Lower leg skin (tissue), 4 donors: Measurements from ENCODE around the gene FBXW4. TPM values are rescaled to one million over a fixed set of nuclear protein-coding genes. Genes with fewer than 3 reads are reported as not detected.

Experiments used
- DNase-seq, 2 donors: peaks; one replicate each; pipeline ENCODE4 v3.0.0-alpha.2; 2019; ENCODE audit warnings: low spot score in 2 of 2
- H3K4me3 ChIP-seq: fragments of 200-600 bp; sonication (generic); 2 replicates; pipeline ENCODE4 v1.5.1; 2017; ENCODE audit warnings: mild to moderate bottlenecking, low read depth; ENCODE audit not compliant: poor library complexity, severe bottlenecking
- CTCF ChIP-seq, 3 donors: fragments of 450-650 bp; IDR thresholded peaks; one replicate each; pipeline ENCODE4 v1.5.1; 2016; ENCODE audit warnings: antibody characterized with exemption in 3 of 3, mild to moderate bottlenecking in 3 of 3, moderate library complexity in 2 of 3
- POLR2A ChIP-seq, 2 donors: fragments of 450-650 bp; IDR thresholded peaks; one replicate each; pipeline ENCODE4 v1.6.1; 2016 to 2017; ENCODE audit warnings: antibody characterized with exemption in 2 of 2, mild to moderate bottlenecking in 1 of 2, moderate library complexity in 1 of 2
- WGBS, 2 donors: methylation state at CpG; one replicate each; pipeline ENCODE4 v1.1.5; 2018; 5-methylcytosine and 5-hydroxymethylcytosine counted together
- intact Hi-C: fragments of 100-400 bp; cut with DNase I; formaldehyde crosslinking; loops from one replicate; pipeline ENCODE4 v1.15.0; 2023; ENCODE audit warnings: low total_unique reads
- total RNA-seq, 4 donors: library from RNA; depleted of rRNA; stranded (reverse); fragments of >200 nt; gene quantifications; one replicate each; pipeline ENCODE4 v1.1.0, GENCODE V29; 2016

Gene FBXW4
- total RNA-seq, 4 donors from 2014 or later, result 51.9 to 102 (median 69.6) TPM

- no peak overlapping the region for H3K4me3 ChIP-seq
- intact Hi-C loops, result no loop called here
- WGBS, 2 donors, result 84 to 89% methylated on average over 10 of the region's 10 CpGs
- no peak for DNase-seq
- TF ChIP-seq CTCF (IDR thresholded peaks at IDR 0.05), result no peak
- no peak for TF ChIP-seq POLR2A (IDR thresholded peaks at IDR 0.05)
These were observed 114.2 kb downstream of the FBXW4 start for GRCh38 chr10:101580486-101581399.

GRCh38 chr10:101579516-101579870 is 115.5 kb downstream of the FBXW4 start:
- no peak for TF ChIP-seq CTCF (IDR thresholded peaks at IDR 0.05)
- TF ChIP-seq POLR2A (IDR thresholded peaks at IDR 0.05), result no peak
- no peak overlapping the region for H3K4me3 ChIP-seq
- 92 to 97% methylated on average over 11 to 12 of the region's 12 CpGs for WGBS, 2 donors
- DNase-seq, result no peak
- intact Hi-C loops, result no loop called here

GRCh38 chr10:101578803-101579515 is 116.0 kb downstream of the FBXW4 start:
- no peak for DNase-seq
- no peak overlapping the region for H3K4me3 ChIP-seq
- TF ChIP-seq POLR2A (IDR thresholded peaks at IDR 0.05) (no peak), CTCF (IDR thresholded peaks at IDR 0.05) (no peak)
- intact Hi-C loops, result no loop called here
- WGBS, 2 donors, result 89 to 92% methylated on average over 13 of the region's 13 CpGs

- DNase-seq, result no peak
- TF ChIP-seq CTCF (IDR thresholded peaks at IDR 0.05), result no peak
- TF ChIP-seq POLR2A (IDR thresholded peaks at IDR 0.05), result no peak
- intact Hi-C loops, result no loop called here
- 94 to 95% methylated on average over 5 of the region's 5 CpGs for WGBS, 2 donors
- H3K4me3 ChIP-seq, result no peak overlapping the region
These were observed 116.8 kb downstream of the FBXW4 start for GRCh38 chr10:101578192-101578591.

GRCh38 chr10:101577121-101577871 is 117.7 kb downstream of the FBXW4 start:
- H3K4me3 ChIP-seq, result no peak overlapping the region
- WGBS, 2 donors, result 84 to 95% methylated on average over 4 to 7 of the region's 7 CpGs
- DNase-seq, result no peak
- intact Hi-C loops, result no loop called here
- TF ChIP-seq CTCF (IDR thresholded peaks at IDR 0.05), result no peak
